HepG2 (cell line): Measurements from ENCODE around the gene ERC1. TPM values are rescaled to one million over a fixed set of nuclear protein-coding genes. Genes with fewer than 3 reads are reported as not detected.

Experiments
- ATAC-seq: fragments of 200-7000 bp; cut with Tn5 transposase; 3 replicates; pipeline ENCODE4 v1.9.1; 2020; ENCODE audit warnings: mild to moderate bottlenecking, moderate library complexity
- BruUV-seq: library from RNA; stranded (reverse); fragments of 400-500 nt; replicated peaks from 2 replicates; lab custom pipeline; 2021; lab: Mats Ljungman, UMichigan
- CTCF ChIA-PET: fragments of 300-600 bp; formaldehyde crosslinking; extraction: SDS; loops from one replicate; lab custom pipeline; 2021; ENCODE audit warnings: low total read pairs, inconsistent platforms, low intra/inter-chr PET ratio; lab: Yijun Ruan, JAX
- POLR2A ChIA-PET: fragments of 350-600 bp; sonication (Branson Sonifier 250); formaldehyde crosslinking; loops from one replicate; lab custom pipeline; 2020; ENCODE audit warnings: antibody characterized with exemption, inconsistent platforms; lab: Yijun Ruan, JAX
- DNase-seq: peaks from one replicate; pipeline ENCODE4 v3.0.0-alpha.2; 2015; ENCODE audit warnings: low spot score
- FAIRE-seq: peaks from 3 replicates; lab custom pipeline; 2011; peaks lifted over from hg19 to GRCh38; lab: Jason Lieb, UNC
- H2AFZ ChIP-seq: one replicate; pipeline ENCODE4 v1.6.1; 2011; ENCODE audit warnings: low read length, inconsistent platforms
- H3K27ac ChIP-seq: fragments of 300-600 bp; 3 replicates; pipeline ENCODE4 v1.8.0; 2011; ENCODE audit warnings: mixed run types, mild to moderate bottlenecking, mixed read lengths, low read length, inconsistent platforms; ENCODE audit not compliant: insufficient read depth; ENCODE audit errors: extremely low read length
- H3K27me3 ChIP-seq, 2 experiments: fragments of 200-600 bp in 1 of 2; 2 replicates in 1 of 2; 3 replicates in 1 of 2; pipeline versions ENCODE4 v1.6.0 to v1.8.0; 2011; ENCODE audit warnings: low read length in 2 of 2, mild to moderate bottlenecking in 2 of 2, moderate library complexity in 2 of 2, inconsistent platforms in 1 of 2; ENCODE audit not compliant: insufficient read depth in 2 of 2, control insufficient read depth in 1 of 2
- H3K36me3 ChIP-seq, 2 experiments: fragments of 200-600 bp in 1 of 2; replicated peaks in 1 of 2; 2 replicates in 1 of 2; 3 replicates in 1 of 2; pipeline versions ENCODE4 v1.5.1 to v1.8.0; 2011; ENCODE audit warnings: low read length in 2 of 2, inconsistent platforms in 1 of 2; ENCODE audit not compliant: insufficient read depth in 2 of 2, control insufficient read depth in 1 of 2
- H3K4me1 ChIP-seq: 2 replicates; pipeline ENCODE4 v1.5.1; 2012; ENCODE audit warnings: low read length, inconsistent platforms; ENCODE audit not compliant: insufficient read depth
- H3K4me2 ChIP-seq: 2 replicates; pipeline ENCODE4 v1.6.0; 2011; ENCODE audit warnings: low read depth, low read length, inconsistent platforms
- H3K4me3 ChIP-seq, 3 experiments: fragments of 200-600 bp in 1 of 3; sonication (generic), shearing (Covaris generic) in 1 of 3; replicated peaks in 1 of 3; 2 replicates each; pipeline ENCODE4 v1.5.1; 2011 to 2016; ENCODE audit warnings: low read length in 3 of 3, inconsistent platforms in 2 of 3, low read depth in 2 of 3, mild to moderate bottlenecking in 2 of 3, control low read depth in 1 of 3, mixed read lengths in 1 of 3; ENCODE audit not compliant: insufficient read depth in 1 of 3
- H3K79me2 ChIP-seq: one replicate; pipeline ENCODE4 v1.6.1; 2011; ENCODE audit warnings: low read length, inconsistent platforms; ENCODE audit not compliant: insufficient read depth
- H3K9ac ChIP-seq: 2 replicates; pipeline ENCODE4 v1.6.0; 2011; ENCODE audit warnings: mild to moderate bottlenecking, low read depth, low read length, inconsistent platforms; ENCODE audit not compliant: insufficient read depth
- H3K9me3 ChIP-seq: 2 replicates; pipeline ENCODE4 v1.5.1; 2012; ENCODE audit warnings: mild to moderate bottlenecking, low read length
- H4K20me1 ChIP-seq: 2 replicates; pipeline ENCODE4 v1.6.0; 2011; ENCODE audit warnings: inconsistent platforms, mild to moderate bottlenecking, low read length, moderate library complexity; ENCODE audit not compliant: insufficient read depth
- AHDC1 ChIP-seq: sonication (generic); formaldehyde crosslinking; IDR thresholded peaks from 2 replicates; pipeline ENCODE4 v1.5.1; 2020; ENCODE audit warnings: mild to moderate bottlenecking, missing genetic modification reagents, borderline replicate concordance
- AHR ChIP-seq: IDR thresholded peaks from 2 replicates; pipeline ENCODE4 v1.6.1; 2018; ENCODE audit warnings: missing genetic modification reagents, missing compliant biosample characterization
- CEBPB ChIP-seq: IDR thresholded peaks from 2 replicates; pipeline ENCODE4 v1.6.1; 2011; ENCODE audit warnings: low read depth, low read length, improper control_type of control experiment, borderline replicate concordance
- CREB1 ChIP-seq, 2 experiments: fragments of 450-650 bp in 1 of 2; IDR thresholded peaks; 2 replicates each; pipeline ENCODE4 v1.6.1; 2016 to 2017; ENCODE audit warnings: control low read depth in 1 of 2, mild to moderate bottlenecking in 1 of 2, missing compliant biosample characterization in 1 of 2, missing genetic modification characterization in 1 of 2
- HNF4G ChIP-seq, 2 experiments: sonication (generic) in 1 of 2; formaldehyde crosslinking in 1 of 2; IDR thresholded peaks; 2 replicates each; pipeline versions ENCODE4 v1.4.0 to v1.6.1; 2011 to 2020; ENCODE audit warnings: borderline replicate concordance in 2 of 2, low read depth in 2 of 2, mild to moderate bottlenecking in 2 of 2, low read length in 1 of 2, missing genetic modification reagents in 1 of 2, moderate library complexity in 1 of 2
- NFE2L1 ChIP-seq: sonication (generic); formaldehyde crosslinking; IDR thresholded peaks from 2 replicates; pipeline ENCODE4 v1.4.0; 2020; ENCODE audit warnings: missing genetic modification reagents, mild to moderate bottlenecking, borderline replicate concordance
- NRL ChIP-seq: sonication (generic); formaldehyde crosslinking; IDR thresholded peaks from 2 replicates; pipeline ENCODE4 v1.5.0; 2020; ENCODE audit warnings: missing genetic modification reagents, mild to moderate bottlenecking, moderate library complexity, borderline replicate concordance
- U2AF1 ChIP-seq: fragments of 200-400 bp; formaldehyde crosslinking; optimal IDR thresholded peaks from 2 replicates; pipeline ENCODE3; 2017; ENCODE audit warnings: mild to moderate bottlenecking, low read depth, low read length
- ZFP36 ChIP-seq: fragments of 150-350 bp; IDR thresholded peaks from 2 replicates; pipeline ENCODE4 v1.6.1; 2018; ENCODE audit warnings: borderline replicate concordance, low read length, low read depth; ENCODE audit not compliant: partially characterized antibody
- ZNF136 ChIP-seq: sonication (generic); formaldehyde crosslinking; IDR thresholded peaks from 2 replicates; pipeline ENCODE4 v1.8.1; 2022; ENCODE audit warnings: low read depth, mild to moderate bottlenecking, moderate library complexity, missing genetic modification reagents
- ZNF143 ChIP-seq: sonication (generic); formaldehyde crosslinking; IDR thresholded peaks from 2 replicates; pipeline ENCODE4 v1.4.0; 2020; ENCODE audit warnings: missing genetic modification reagents
- ZNF670 ChIP-seq: sonication (generic); formaldehyde crosslinking; IDR thresholded peaks from 2 replicates; pipeline ENCODE4 v1.8.0; 2022; ENCODE audit warnings: mild to moderate bottlenecking, missing genetic modification reagents, borderline replicate concordance
- ZNF740 ChIP-seq: sonication (generic); formaldehyde crosslinking; IDR thresholded peaks from 2 replicates; pipeline ENCODE4 v1.4.0; 2020; ENCODE audit warnings: missing genetic modification reagents
- WGBS: methylation state at CpG from one replicate; pipeline ENCODE4 v1.1.6; 2017; ENCODE audit warnings: low lambda C conversion rate; 5-methylcytosine and 5-hydroxymethylcytosine counted together
- in situ Hi-C: cut with HindIII; loops from 2 replicates; pipeline ENCODE4 v1.10.0; 2017; ENCODE audit warnings: low pct_unique_long_range_greater_than_20kb; ENCODE audit not compliant: extremely low pct_ligation_motif_present
- intact Hi-C: fragments of 100-400 bp; cut with micrococcal nuclease; formaldehyde crosslinking; loops from one replicate; pipeline ENCODE4 v1.10.0; 2022; ENCODE audit not compliant: unreplicated experiment
- polyA plus RNA-seq, 8 experiments: library from polyadenylated mRNA; depleted of rRNA in 3 of 8; stranded (reverse) in 7 of 8; unstranded in 1 of 8; fragments of >200 nt; fragmentation: Illumina TruSeq in 4 of 8; extraction: Trizol in 4 of 8; gene quantifications; 2 replicates each; pipeline versions ENCODE4 v1.2.1 to v1.2.3, GENCODE V29; 2011 to 2016; ENCODE audit warnings: low read depth in 4 of 8, missing spikeins in 1 of 8, mixed read lengths in 1 of 8; ENCODE audit not compliant: insufficient read depth in 1 of 8
- total RNA-seq, 5 experiments: library from RNA; depleted of rRNA; stranded (reverse); fragments of >200 nt; fragmentation: Illumina TruSeq; extraction: Trizol; gene quantifications; 2 replicates each; pipeline ENCODE4 v1.2.3, GENCODE V29; 2016; ENCODE audit warnings: low read depth in 1 of 5

Gene ERC1
- total and polyA plus RNA-seq, 2 of the 13 experiments (the other 11 are each of a cell fraction or from before 2014, with no cell fraction given), result 6.1 to 12.4 TPM

GRCh38 chr12:1107669-1108068, 116.6 kb downstream of the ERC1 start:
- DNase-seq, result no peak
- Histone ChIP-seq H3K9ac (no peak overlapping the region), H3K27ac (no peak overlapping the region), H2AFZ (no peak overlapping the region), H3K4me2 (no peak overlapping the region), H4K20me1 (no peaks in the 10 kb centered on the region), H3K4me1 (no peaks in the 10 kb centered on the region), H3K27me3 (no peaks in the 10 kb centered on the region), H3K36me3 (peaks cover 3 to 9% of the 10 kb centered on the region in 2 experiments; a peak in 4 of 5 replicates), H3K4me3 (no peak overlapping the region), H3K9me3 (no peaks in the 10 kb centered on the region), H3K79me2 (no peaks in the 10 kb centered on the region)
- intact Hi-C loops (no loop called here), in situ Hi-C loops (no loop called here)
- no TSS peak for BruUV-seq
- FAIRE-seq, result no peak
- ATAC-seq, result no peak
- ChIA-PET POLR2A (no interaction called here), CTCF (no interaction called here)
- no peak for TF ChIP-seq CREB1 (IDR thresholded peaks at IDR 0.05)
- no peak for TF ChIP-seq CREB1 (CRISPR knock-in tag; IDR thresholded peaks at IDR 0.05)
- no peak for TF ChIP-seq CEBPB
- no peak for TF ChIP-seq NFE2L1 (CRISPR knock-in tag)

GRCh38 chr12:1108276-1108675, 117.3 kb downstream of the ERC1 start:
- Histone ChIP-seq H3K9me3 (no peaks in the 10 kb centered on the region), H2AFZ (no peak overlapping the region), H3K79me2 (no peaks in the 10 kb centered on the region), H3K27me3 (no peaks in the 10 kb centered on the region), H3K36me3 (peaks cover 3 to 9% of the 10 kb centered on the region in 2 experiments; a peak in 4 of 5 replicates), H3K4me2 (no peak overlapping the region), H3K4me3 (no peak overlapping the region), H3K27ac (no peak overlapping the region), H3K9ac (no peak overlapping the region), H4K20me1 (no peaks in the 10 kb centered on the region), H3K4me1 (no peaks in the 10 kb centered on the region)
- no peak for DNase-seq
- FAIRE-seq, result no peak
- ChIA-PET POLR2A (no interaction called here), CTCF (no interaction called here)
- intact Hi-C loops (no loop called here), in situ Hi-C loops (no loop called here)
- no peak for ATAC-seq
- no TSS peak for BruUV-seq
- 80% methylated on average over 1 of the region's 1 CpG for WGBS
- no peak for TF ChIP-seq ZNF143
- no peak for TF ChIP-seq HNF4G (IDR thresholded peaks at IDR 0.05; ENCODE audit: borderline replicate concordance, low read depth, low read length)
- TF ChIP-seq HNF4G (CRISPR knock-in tag; IDR thresholded peaks at IDR 0.05; ENCODE audit: borderline replicate concordance, low read depth), result no peak
- TF ChIP-seq ZNF670, result no peak
- no peak for TF ChIP-seq ZNF136 (CRISPR knock-in tag)
- no peak for TF ChIP-seq ZNF740 (CRISPR knock-in tag)
- TF ChIP-seq NRL (CRISPR knock-in tag), result no peak
- TF ChIP-seq ZFP36, result no peak
- TF ChIP-seq AHDC1 (CRISPR knock-in tag), result no peak
- no peak for TF ChIP-seq U2AF1
- no peak for TF ChIP-seq AHR (CRISPR knock-in tag)
